Activated CD4-positive, alpha-beta T cell treated with anti-CD3 and anti-CD28 coated beads, Interleukin-2, amount 50 U/mL, for 48 hours (primary cell): ENCODE measurements around the gene ARL10.

Experiments used
- DNase-seq, 2 experiments: peaks; one replicate each; pipeline ENCODE4 v3.0.0-alpha.2; 2020

Gene ARL10

GRCh38 chr5:176362233-176362490, 3.1 kb upstream of the ARL10 start:
- no peak for DNase-seq

- DNase-seq = no peak
These were observed 429 bp upstream of the ARL10 start for GRCh38 chr5:176364765-176365350.

GRCh38 chr5:176366232-176366894, 1.1 kb downstream of the ARL10 start:
- DNase-seq = no peak

- DNase-seq = no peak
These were observed 3.4 kb downstream of the ARL10 start for GRCh38 chr5:176368726-176369125.

GRCh38 chr5:176369934-176370711, 4.8 kb downstream of the ARL10 start:
- DNase-seq = no peak

GRCh38 chr5:176371621-176372539, 6.6 kb downstream of the ARL10 start:
- DNase-seq = no peak

- DNase-seq = no peak
These were observed 8.0 kb downstream of the ARL10 start for GRCh38 chr5:176373100-176373818.

GRCh38 chr5:176379881-176380280, 14.6 kb downstream of the ARL10 start:
- no peak for DNase-seq

- DNase-seq = no peak
These were observed 16.1 kb downstream of the ARL10 start for GRCh38 chr5:176381423-176381822.

- no peak for DNase-seq
These were observed 16.7 kb downstream of the ARL10 start for GRCh38 chr5:176381979-176382378.

GRCh38 chr5:176382721-176383120, 17.4 kb downstream of the ARL10 start:
- no peak for DNase-seq

- DNase-seq = no peak
These were observed 18.1 kb downstream of the ARL10 start for GRCh38 chr5:176383248-176383905.

GRCh38 chr5:176383961-176384360, 18.7 kb downstream of the ARL10 start:
- no peak for DNase-seq

GRCh38 chr5:176384366-176384930, 19.2 kb downstream of the ARL10 start:
- DNase-seq = no peak

- DNase-seq = no peak
These were observed 19.7 kb downstream of the ARL10 start for GRCh38 chr5:176384991-176385390.

GRCh38 chr5:176386491-176386890, 21.2 kb downstream of the ARL10 start:
- DNase-seq = no peak

GRCh38 chr5:176387384-176387925, 22.2 kb downstream of the ARL10 start:
- DNase-seq = no peak

- peak in 1 of 2 experiments; percentile 3 for DNase-seq
These were observed 22.7 kb downstream of the ARL10 start for GRCh38 chr5:176388003-176388443.

GRCh38 chr5:176388444-176389134, 23.3 kb downstream of the ARL10 start, which contains the start of the genes HIGD2A and NOP16:
Gene HIGD2A (plus strand): TSS chr5:176388751. CDS start chr5:176388820, 69 bp downstream.
Gene NOP16 (minus strand): TSS chr5:176388598. CDS start chr5:176388539, 59 bp downstream.
- peak; percentile 100 for DNase-seq
